GM21737 (cell line): ENCODE results near the gene GRAMD2B.
"Not testable (repeated sequence)": the region's sequence is repeated elsewhere in the genome, so short reads cannot be mapped to it uniquely, and the experiment has no call there.

ENCODE experiments used
- ATAC-seq: cut with Tn5 transposase; IDR thresholded peaks from one replicate; pipeline ENCODE4 v1.9.1; 2021; ENCODE audit warnings: mild to moderate bottlenecking, moderate library complexity; ENCODE audit not compliant: unreplicated experiment

Gene GRAMD2B

GRCh38 chr5:126508251-126508961, 85.2 kb downstream of the GRAMD2B start:
- no peak for ATAC-seq

GRCh38 chr5:126508962-126509279, 85.7 kb downstream of the GRAMD2B start:
- ATAC-seq = no peak

GRCh38 chr5:126509339-126509738, 86.1 kb downstream of the GRAMD2B start:
- ATAC-seq = no peak

- no peak for ATAC-seq
Observed at GRCh38 chr5:126511961-126512360, 88.8 kb downstream of the GRAMD2B start.

- no peak for ATAC-seq
Observed at GRCh38 chr5:126512451-126512850, 89.2 kb downstream of the GRAMD2B start.

GRCh38 chr5:126513302-126513701, 90.1 kb downstream of the GRAMD2B start:
- no peak for ATAC-seq

- ATAC-seq = no peak
Observed at GRCh38 chr5:126513703-126514102, 90.5 kb downstream of the GRAMD2B start.

- no peak for ATAC-seq
Observed at GRCh38 chr5:126514131-126514557, 90.9 kb downstream of the GRAMD2B start.

- no peak for ATAC-seq
Observed at GRCh38 chr5:126514558-126515141, 91.4 kb downstream of the GRAMD2B start.

- no peak for ATAC-seq
Observed at GRCh38 chr5:126515337-126515736, 92.1 kb downstream of the GRAMD2B start.

- ATAC-seq = no peak
Observed at GRCh38 chr5:126516133-126516532, 92.9 kb downstream of the GRAMD2B start.

GRCh38 chr5:126516852-126517251, 93.6 kb downstream of the GRAMD2B start:
- no peak for ATAC-seq

- ATAC-seq = not testable (repeated sequence)
Observed at GRCh38 chr5:126519223-126519622, 96.0 kb downstream of the GRAMD2B start.

GRCh38 chr5:126519637-126520592, 96.7 kb downstream of the GRAMD2B start:
- ATAC-seq = no peak

- no peak for ATAC-seq
Observed at GRCh38 chr5:126520593-126520953, 97.4 kb downstream of the GRAMD2B start.

GRCh38 chr5:126521130-126521529, 97.9 kb downstream of the GRAMD2B start:
- ATAC-seq = no peak

GRCh38 chr5:126523818-126524510, 100.8 kb downstream of the GRAMD2B start:
- ATAC-seq = no peak

GRCh38 chr5:126525630-126526245, 102.5 kb downstream of the GRAMD2B start:
- ATAC-seq = no peak

GRCh38 chr5:126526493-126526892, 103.3 kb downstream of the GRAMD2B start:
- no peak for ATAC-seq

GRCh38 chr5:126527158-126527557, 103.9 kb downstream of the GRAMD2B start:
- no peak for ATAC-seq

- no peak for ATAC-seq
Observed at GRCh38 chr5:126527892-126528291, 104.7 kb downstream of the GRAMD2B start.
